ENCODE results near the gene ACTR3.
"Not testable (repeated sequence)": the region's sequence is repeated elsewhere in the genome, so short reads cannot be mapped to it uniquely, and the experiment has no call there.

Gene ACTR3

GRCh38 chr2:113889471-113890252 lies at the start of gene ACTR3:
Gene ACTR3 (plus strand): TSS chr2:113890089. CDS start chr2:113890280, 191 bp downstream.
- peak; percentile 96 for DNase-seq

DNA sequence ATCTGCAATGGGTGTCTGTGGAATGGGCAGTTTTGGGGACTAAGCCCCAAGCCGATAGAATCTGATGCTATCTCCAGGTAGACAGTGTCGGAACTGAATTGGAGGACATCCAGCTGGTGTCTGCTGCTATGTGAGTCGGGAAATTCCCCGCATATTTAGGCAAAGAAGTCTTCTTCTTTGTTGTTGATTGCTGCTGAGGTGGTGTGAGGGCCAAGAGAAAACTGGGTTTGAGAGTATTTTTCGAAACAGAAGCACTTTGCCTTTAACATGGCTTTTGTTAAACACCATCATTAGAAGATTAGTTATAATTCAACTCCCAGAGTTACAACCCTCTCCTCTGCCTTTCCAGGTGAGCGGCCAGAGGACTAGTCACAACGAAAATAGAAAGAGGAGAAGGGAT lies 49.4 kb upstream of the ACTR3 start:
- DNase-seq = no peak

DNA sequence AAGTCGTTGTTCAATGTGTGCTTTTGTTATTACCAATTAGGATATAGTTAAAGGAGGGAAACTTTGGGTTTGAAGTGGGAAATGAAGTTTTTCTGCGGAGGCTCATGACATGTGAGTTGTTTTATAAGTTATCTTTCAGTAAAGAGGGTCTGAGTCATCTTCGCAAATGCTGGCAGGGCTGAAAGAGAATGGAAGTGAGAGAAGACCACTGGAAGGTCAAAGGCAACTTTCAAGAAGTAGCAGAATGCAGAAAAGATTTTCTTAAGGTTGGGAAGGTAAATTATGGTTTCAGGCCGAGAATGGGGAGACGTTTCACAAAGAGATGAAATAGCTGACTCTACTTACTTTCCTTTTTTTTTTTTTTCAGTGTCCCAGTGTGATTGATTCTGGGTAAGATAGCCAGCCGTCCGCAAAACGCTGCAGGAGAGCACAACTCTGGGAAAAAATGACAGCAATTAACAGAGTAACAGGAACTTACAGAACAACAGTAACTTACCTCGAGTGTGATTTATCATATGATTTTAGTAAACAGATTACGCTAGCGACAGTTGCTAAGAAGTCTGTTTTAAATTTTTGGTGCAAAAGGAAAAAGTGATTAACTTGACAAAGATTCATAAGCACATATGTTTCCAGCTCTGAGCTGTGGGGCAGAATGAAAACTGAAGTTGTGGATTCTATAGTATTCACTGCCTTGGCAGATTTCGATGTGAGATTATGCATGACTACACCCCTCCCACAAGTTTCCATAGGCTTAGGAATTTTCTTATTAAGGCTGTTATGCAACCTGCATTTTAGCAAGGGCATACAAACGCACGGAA lies 46.8 kb upstream of the ACTR3 start:
- DNase-seq = no peak

GRCh38 chr2:113843737-113844050 lies 46.2 kb upstream of the ACTR3 start:
- not testable (repeated sequence) for DNase-seq

GRCh38 chr2:113845261-113845660 lies 44.6 kb upstream of the ACTR3 start:
- no peak for DNase-seq

GRCh38 chr2:113845796-113846195 lies 44.1 kb upstream of the ACTR3 start:
- not testable (repeated sequence) for DNase-seq

GRCh38 chr2:113846429-113846828 lies 43.5 kb upstream of the ACTR3 start:
- no peak for DNase-seq

- DNase-seq = no peak
These were observed 42.7 kb upstream of the ACTR3 start for GRCh38 chr2:113847144-113847543.

- DNase-seq = no peak
These were observed 41.0 kb upstream of the ACTR3 start for GRCh38 chr2:113848758-113849415.

- no peak for DNase-seq
These were observed 39.2 kb upstream of the ACTR3 start for GRCh38 chr2:113850687-113851086.

DNA sequence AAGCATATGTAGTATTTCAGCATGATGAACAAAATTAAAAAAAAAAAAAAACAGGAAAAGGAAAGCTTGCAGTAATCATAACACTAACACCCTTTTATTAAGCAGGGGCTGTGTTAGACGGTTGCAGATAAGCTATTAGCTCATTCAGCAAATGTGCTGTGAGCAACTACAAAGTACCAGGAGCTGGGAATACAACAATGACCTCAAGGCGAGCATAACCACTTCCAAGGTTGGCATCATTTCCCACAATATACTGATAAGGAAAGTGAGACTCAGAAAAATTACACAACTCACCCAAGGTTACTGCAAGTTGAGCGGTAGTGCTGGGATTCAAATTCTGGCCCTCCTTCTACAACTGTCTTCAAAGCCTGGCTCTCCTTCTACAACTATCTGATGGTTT lies 38.2 kb upstream of the ACTR3 start:
- no peak for DNase-seq

DNA sequence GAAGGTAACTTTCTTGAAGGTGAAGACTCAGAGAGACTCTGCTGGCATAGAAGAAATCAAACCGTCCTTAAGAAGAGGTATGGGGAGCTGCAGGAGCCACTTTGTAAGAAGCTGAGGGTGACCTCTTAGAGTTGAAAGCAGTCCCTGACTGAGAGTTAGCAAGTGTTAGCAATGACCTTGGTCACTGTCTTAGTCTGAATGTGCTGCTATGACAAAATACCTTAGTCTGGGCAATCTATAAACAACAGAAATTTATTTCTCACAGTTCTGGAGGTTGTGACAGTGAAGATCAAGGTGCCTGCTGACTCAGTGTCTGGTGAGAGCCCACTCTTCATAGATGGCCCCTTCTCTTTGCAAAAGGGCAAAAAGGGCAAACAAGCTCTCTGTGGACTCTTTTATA lies 35.7 kb upstream of the ACTR3 start:
- no peak for DNase-seq

DNA sequence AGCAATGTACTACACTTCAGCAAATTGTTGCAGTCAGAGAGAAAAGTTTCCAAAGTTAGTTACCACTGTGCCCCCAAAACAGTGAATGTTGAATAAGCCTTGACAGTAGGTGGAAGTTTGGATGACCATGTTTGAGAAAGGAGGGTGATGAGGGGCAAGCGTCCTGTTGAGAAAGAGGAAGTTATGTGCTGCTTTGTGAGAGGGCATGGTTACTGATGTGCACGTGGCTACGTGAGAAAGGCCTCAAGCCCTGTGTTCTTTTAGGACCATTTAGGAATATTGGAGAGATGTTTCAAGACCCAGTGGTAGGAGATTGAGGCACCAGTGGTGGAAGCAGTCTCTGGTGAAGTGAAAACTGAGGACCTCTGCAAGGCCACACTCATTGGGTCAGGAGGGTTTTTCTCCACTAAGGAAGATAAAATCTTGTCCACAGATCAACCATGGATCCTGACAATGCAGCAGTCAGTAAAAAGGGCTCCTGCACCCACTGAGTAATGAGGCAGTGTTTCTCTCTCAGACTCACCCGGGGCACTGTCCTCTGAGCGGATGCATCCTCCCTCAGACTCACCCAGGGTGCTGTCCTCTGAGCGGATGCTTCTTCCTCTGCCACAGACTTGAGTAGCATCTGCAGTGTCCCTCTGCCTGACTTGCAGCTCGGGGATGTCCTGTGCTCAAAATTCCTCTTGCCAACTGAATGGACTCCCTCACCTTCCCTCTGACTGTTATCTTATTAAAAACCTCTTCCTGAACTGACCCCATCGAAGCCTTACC lies 34.7 kb upstream of the ACTR3 start:
- DNase-seq = no peak

- no peak for DNase-seq
These were observed 32.4 kb upstream of the ACTR3 start for GRCh38 chr2:113857464-113857863.

DNA sequence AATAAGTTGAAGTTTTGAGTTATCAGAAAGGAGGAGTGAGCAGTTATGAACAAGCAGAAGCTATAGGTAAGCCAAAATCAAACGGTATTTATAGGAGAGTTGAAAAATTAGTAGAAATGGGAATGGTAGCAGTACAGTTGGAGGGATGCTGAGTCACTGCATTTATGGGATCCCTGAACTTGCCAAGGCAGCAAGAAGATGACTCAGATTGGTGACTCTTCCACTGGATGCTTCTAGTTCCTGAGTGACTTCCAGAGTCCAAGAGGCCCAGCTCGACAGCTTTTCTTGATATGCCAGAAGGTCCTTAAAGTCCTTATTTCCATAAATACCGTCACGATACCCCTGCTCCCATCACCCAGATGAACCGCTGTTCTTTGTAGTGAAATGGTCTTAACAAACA lies 31.1 kb upstream of the ACTR3 start:
- DNase-seq = no peak

DNA sequence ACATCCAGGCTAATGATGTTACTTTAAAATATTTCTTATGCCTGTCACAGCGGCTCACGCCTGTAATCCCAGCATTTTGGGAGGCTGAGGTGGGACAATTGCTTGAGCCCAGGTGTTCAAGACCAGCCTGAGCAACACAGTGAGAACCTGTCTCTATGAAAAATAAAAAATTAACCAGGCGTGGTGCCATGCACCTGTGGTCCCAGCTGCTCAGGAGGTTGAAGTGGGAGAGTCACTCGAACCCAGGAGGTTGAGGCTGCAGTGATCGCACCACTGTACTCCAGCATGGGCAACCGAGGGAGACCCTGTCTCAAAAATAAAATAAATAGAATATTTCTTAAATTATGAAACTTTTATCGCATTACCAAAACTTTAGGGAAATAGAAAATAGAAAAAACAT lies 28.1 kb upstream of the ACTR3 start:
- DNase-seq = no peak

GRCh38 chr2:113863144-113863543 lies 26.7 kb upstream of the ACTR3 start:
- no peak for DNase-seq

DNA sequence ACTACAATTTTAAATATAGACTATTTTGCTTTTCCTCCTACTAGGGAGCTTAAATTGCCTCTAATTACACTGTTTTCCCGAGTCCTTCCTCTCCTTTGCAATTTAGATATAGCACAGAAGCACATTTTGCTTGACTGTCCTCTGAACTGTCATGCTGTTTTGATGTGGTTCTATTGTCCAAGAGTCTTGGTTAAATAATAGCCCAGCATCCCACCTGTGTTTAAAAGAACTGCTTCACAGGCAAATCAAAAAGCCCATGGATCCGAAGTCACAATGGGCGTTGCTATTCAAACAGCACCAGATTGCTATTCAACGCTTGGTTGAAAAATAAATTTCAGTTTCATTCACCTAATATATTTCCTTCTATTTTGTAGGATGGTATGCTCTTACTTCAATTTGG lies 22.3 kb upstream of the ACTR3 start:
- no peak for DNase-seq

DNA sequence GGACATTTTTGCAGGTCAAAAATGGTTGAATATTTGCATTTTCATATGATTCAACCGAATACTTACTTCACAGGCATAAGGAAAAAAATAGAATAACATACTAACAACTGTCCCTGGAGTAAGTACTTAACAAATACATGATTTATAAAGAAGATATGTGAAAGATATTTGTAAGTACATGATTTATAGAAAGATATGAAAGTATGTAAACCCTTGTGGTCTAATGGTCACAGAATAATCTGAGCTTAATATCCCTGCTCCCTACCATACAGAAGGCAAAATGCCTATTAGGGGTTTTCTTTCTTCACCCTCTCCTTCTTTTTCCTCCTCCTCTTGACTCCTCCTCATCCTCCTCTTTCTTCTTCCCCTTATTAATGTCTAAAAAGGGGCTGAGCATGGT lies 20.6 kb upstream of the ACTR3 start:
- no peak for DNase-seq

DNA sequence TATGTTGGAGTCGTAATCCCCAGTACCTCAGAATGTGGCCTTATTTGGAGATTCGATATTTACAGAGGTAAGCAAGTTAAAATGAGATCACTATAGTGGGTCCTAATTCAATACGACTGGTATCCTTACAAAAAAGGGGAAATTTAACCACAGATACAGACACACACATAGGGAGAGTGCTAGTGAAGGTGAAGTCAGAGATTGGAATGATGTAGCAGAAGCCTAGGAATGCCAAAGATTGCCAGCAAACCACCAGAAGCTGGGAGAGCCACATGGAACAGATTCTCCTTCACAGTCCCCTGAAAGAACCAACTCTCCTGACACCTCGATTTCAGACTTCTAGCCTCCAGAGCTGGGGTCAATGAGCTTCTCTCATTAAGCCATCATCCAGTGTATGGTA lies 17.7 kb upstream of the ACTR3 start:
- no peak for DNase-seq

- no peak for DNase-seq
These were observed 16.0 kb upstream of the ACTR3 start for GRCh38 chr2:113873867-113874266.

GRCh38 chr2:113875135-113875534 lies 14.8 kb upstream of the ACTR3 start:
- no peak for DNase-seq

Measured in NCI-H2107 (cell line).